HG02678 (cell line): ENCODE measurements around the gene GTF3A.
A peak's percentile ranks its signal among the peaks of the same experiment; 100 is the strongest.

Experiments used
- ATAC-seq: cut with Tn5 transposase; IDR thresholded peaks from one replicate; pipeline ENCODE4 v1.9.1; 2021; ENCODE audit warnings: mild to moderate bottlenecking, moderate library complexity; ENCODE audit not compliant: unreplicated experiment

Gene GTF3A

GRCh38 chr13:27446986-27447583, 22.7 kb downstream of the GTF3A start:
- ATAC-seq: peak; percentile 24

GRCh38 chr13:27448308-27448707, 23.9 kb downstream of the GTF3A start:
- no peak for ATAC-seq

GRCh38 chr13:27449081-27449603, 24.7 kb downstream of the GTF3A start:
- ATAC-seq: no peak

- peak; percentile 84 for ATAC-seq
These were observed 25.8 kb downstream of the GTF3A start, which contains the start of gene MTIF3 for GRCh38 chr13:27449936-27450828. Gene MTIF3, minus strand, starts transcription at chr13:27450564. Its CDS starts 10,116 bp downstream, at chr13:27440448.

GRCh38 chr13:27450921-27451471, 26.6 kb downstream of the GTF3A start:
- ATAC-seq: no peak

GRCh38 chr13:27455331-27455855, 31.0 kb downstream of the GTF3A start:
- ATAC-seq: no peak

GRCh38 chr13:27461940-27462584, 37.6 kb downstream of the GTF3A start:
- ATAC-seq: no peak

- ATAC-seq: no peak
These were observed 39.1 kb downstream of the GTF3A start for GRCh38 chr13:27463500-27463899.

- no peak for ATAC-seq
These were observed 41.2 kb downstream of the GTF3A start for GRCh38 chr13:27465611-27466010.

- no peak for ATAC-seq
These were observed 42.1 kb downstream of the GTF3A start for GRCh38 chr13:27466513-27466912.

- no peak for ATAC-seq
These were observed 45.8 kb downstream of the GTF3A start for GRCh38 chr13:27470075-27470820.

GRCh38 chr13:27472441-27472840, 48.0 kb downstream of the GTF3A start:
- ATAC-seq: no peak

- ATAC-seq: no peak
These were observed 48.5 kb downstream of the GTF3A start for GRCh38 chr13:27472941-27473340.

GRCh38 chr13:27474751-27475268, 50.4 kb downstream of the GTF3A start:
- no peak for ATAC-seq

- peak; percentile 54 for ATAC-seq
These were observed 52.7 kb downstream of the GTF3A start for GRCh38 chr13:27476943-27477703.

- ATAC-seq: no peak
These were observed 57.3 kb downstream of the GTF3A start for GRCh38 chr13:27481766-27482165.

- peak; percentile 95 for ATAC-seq
These were observed 58.6 kb downstream of the GTF3A start for GRCh38 chr13:27482983-27483382.

- ATAC-seq: no peak
These were observed 59.0 kb downstream of the GTF3A start for GRCh38 chr13:27483421-27483820.
